Lower leg skin (tissue), 3 donors: ENCODE data around the gene ZNF672.

ENCODE experiments used
- POLR2A ChIP-seq, 2 donors: fragments of 450-650 bp; IDR thresholded peaks; one replicate each; pipeline ENCODE4 v1.6.1; 2016 to 2017; ENCODE audit warnings: antibody characterized with exemption in 2 of 2, mild to moderate bottlenecking in 1 of 2, moderate library complexity in 1 of 2
- TF ChIP-seq, protein P1 (sequence below), 3 donors: fragments of 450-650 bp; IDR thresholded peaks; one replicate each; pipeline ENCODE4 v1.5.1; 2016; ENCODE audit warnings: antibody characterized with exemption in 3 of 3, mild to moderate bottlenecking in 3 of 3, moderate library complexity in 2 of 3

DNA sequence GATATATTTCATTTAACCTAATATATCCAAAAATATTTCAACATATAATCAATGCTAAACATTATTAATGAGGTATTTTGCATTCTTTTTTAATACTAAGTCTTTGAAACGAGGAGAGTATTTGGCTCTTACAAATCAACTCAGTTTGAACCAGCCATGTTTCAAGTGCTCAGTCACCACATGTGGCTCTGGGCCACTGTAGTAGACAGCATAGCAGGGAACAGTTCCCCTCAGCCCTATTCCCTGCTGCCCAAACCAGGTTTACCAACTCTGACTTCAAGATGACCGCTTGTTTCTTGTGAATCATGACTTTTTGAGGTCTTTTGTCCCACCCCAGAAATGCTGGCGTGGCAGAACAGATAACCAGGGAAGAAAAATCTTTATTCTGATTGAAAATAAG lies 5.7 kb downstream of the ZNF672 start:
- TF ChIP-seq, protein P1, sequence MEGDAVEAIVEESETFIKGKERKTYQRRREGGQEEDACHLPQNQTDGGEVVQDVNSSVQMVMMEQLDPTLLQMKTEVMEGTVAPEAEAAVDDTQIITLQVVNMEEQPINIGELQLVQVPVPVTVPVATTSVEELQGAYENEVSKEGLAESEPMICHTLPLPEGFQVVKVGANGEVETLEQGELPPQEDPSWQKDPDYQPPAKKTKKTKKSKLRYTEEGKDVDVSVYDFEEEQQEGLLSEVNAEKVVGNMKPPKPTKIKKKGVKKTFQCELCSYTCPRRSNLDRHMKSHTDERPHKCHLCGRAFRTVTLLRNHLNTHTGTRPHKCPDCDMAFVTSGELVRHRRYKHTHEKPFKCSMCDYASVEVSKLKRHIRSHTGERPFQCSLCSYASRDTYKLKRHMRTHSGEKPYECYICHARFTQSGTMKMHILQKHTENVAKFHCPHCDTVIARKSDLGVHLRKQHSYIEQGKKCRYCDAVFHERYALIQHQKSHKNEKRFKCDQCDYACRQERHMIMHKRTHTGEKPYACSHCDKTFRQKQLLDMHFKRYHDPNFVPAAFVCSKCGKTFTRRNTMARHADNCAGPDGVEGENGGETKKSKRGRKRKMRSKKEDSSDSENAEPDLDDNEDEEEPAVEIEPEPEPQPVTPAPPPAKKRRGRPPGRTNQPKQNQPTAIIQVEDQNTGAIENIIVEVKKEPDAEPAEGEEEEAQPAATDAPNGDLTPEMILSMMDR (IDR thresholded peaks at IDR 0.05) = no peak
- no peak for TF ChIP-seq POLR2A (IDR thresholded peaks at IDR 0.05)
